HL-60 (cell line): ENCODE measurements around the gene TENM4.

Source experiments
- DNase-seq, 2 experiments: peaks; one replicate each; pipeline ENCODE4 v3.0.0-alpha.2; 2010 to 2020; ENCODE audit warnings: low read depth in 1 of 2, low spot score in 1 of 2
- H3K27ac ChIP-seq: fragments of 250-450 bp; sonication (Bioruptor Pico); replicated peaks from 2 replicates; pipeline ENCODE4 v1.5.1; 2020; ENCODE audit warnings: mild to moderate bottlenecking, moderate library complexity
- H3K27me3 ChIP-seq: fragments of 250-450 bp; sonication (Bioruptor Pico); 2 replicates; pipeline ENCODE4 v1.5.1; 2021; ENCODE audit warnings: mild to moderate bottlenecking, moderate library complexity; ENCODE audit not compliant: insufficient read depth, poor library complexity, severe bottlenecking
- H3K4me3 ChIP-seq: replicated peaks from 2 replicates; pipeline ENCODE4 v1.5.1; 2011; ENCODE audit warnings: mild to moderate bottlenecking, control low read depth, low read length; ENCODE audit not compliant: insufficient read depth
- CTCF ChIP-seq: IDR thresholded peaks from one replicate; pipeline ENCODE4 v1.5.1; 2011; ENCODE audit warnings: low read length, control low read depth, inconsistent platforms; ENCODE audit not compliant: insufficient read depth
- GABPA ChIP-seq: IDR thresholded peaks from 2 replicates; pipeline ENCODE4 v1.6.1; 2012; ENCODE audit warnings: low read depth
- POLR2AphosphoS5 ChIP-seq: IDR thresholded peaks from 2 replicates; pipeline ENCODE4 v1.6.1; 2012; ENCODE audit warnings: low read depth
- REST ChIP-seq: IDR thresholded peaks from 2 replicates; pipeline ENCODE4 v1.6.1; 2012; ENCODE audit warnings: low read depth; ENCODE audit not compliant: insufficient replicate concordance
- SPI1 ChIP-seq: IDR thresholded peaks from 2 replicates; pipeline ENCODE4 v1.6.1; 2012; ENCODE audit warnings: low read depth, mild to moderate bottlenecking, borderline replicate concordance

TENM4 gene

GRCh38 chr11:78690352-78690987, 750.4 kb downstream of the TENM4 start:
- no peak for DNase-seq
- H3K4me3 ChIP-seq = no peak overlapping the region
- no peaks in the 10 kb centered on the region for H3K27me3 ChIP-seq
- H3K27ac ChIP-seq = no peak overlapping the region
- no peak for TF ChIP-seq SPI1
- TF ChIP-seq GABPA = no peak
- TF ChIP-seq CTCF = no peak
- no peak for TF ChIP-seq POLR2AphosphoS5
- TF ChIP-seq REST = no peak

- DNase-seq = no peak
- no peak overlapping the region for H3K4me3 ChIP-seq
- H3K27ac ChIP-seq = no peak overlapping the region
- H3K27me3 ChIP-seq = no peaks in the 10 kb centered on the region
- TF ChIP-seq SPI1 (no peak), CTCF (no peak), GABPA (no peak), POLR2AphosphoS5 (no peak), REST (no peak)
Observed at GRCh38 chr11:78689585-78690153, 751.2 kb downstream of the TENM4 start.

GRCh38 chr11:78689101-78689500, 751.7 kb downstream of the TENM4 start:
- DNase-seq = no peak
- Histone ChIP-seq H3K27ac (no peak overlapping the region), H3K27me3 (no peaks in the 10 kb centered on the region), H3K4me3 (no peak overlapping the region)
- TF ChIP-seq POLR2AphosphoS5 (no peak), CTCF (no peak), SPI1 (no peak), REST (no peak), GABPA (no peak)
